Measurements from ENCODE around the gene C10orf120.

C10orf120 gene

GRCh38 chr10:122659651-122660050, 40.0 kb downstream of the C10orf120 start:
- DNase-seq, result no peak

GRCh38 chr10:122659126-122659525, 40.5 kb downstream of the C10orf120 start:
- no peak for DNase-seq

GRCh38 chr10:122658356-122659049, 41.1 kb downstream of the C10orf120 start:
- no peak for DNase-seq

GRCh38 chr10:122657729-122658128, 41.9 kb downstream of the C10orf120 start:
- DNase-seq, result no peak

GRCh38 chr10:122657255-122657654, 42.4 kb downstream of the C10orf120 start:
- DNase-seq, result no peak

GRCh38 chr10:122656741-122657140, 42.9 kb downstream of the C10orf120 start:
- no peak for DNase-seq

- DNase-seq, result no peak
These were observed 43.3 kb downstream of the C10orf120 start for GRCh38 chr10:122656308-122656705.

GRCh38 chr10:122655524-122656307, 43.9 kb downstream of the C10orf120 start:
- DNase-seq, result no peak

- DNase-seq, result no peak
These were observed 49.3 kb downstream of the C10orf120 start for GRCh38 chr10:122650331-122650730.

- DNase-seq, result no peak
These were observed 49.7 kb downstream of the C10orf120 start for GRCh38 chr10:122649903-122650302.

GRCh38 chr10:122648599-122649428, 50.8 kb downstream of the C10orf120 start:
- peak; percentile 54 for DNase-seq
